ENCODE data around the gene ZSWIM4.
A peak's percentile ranks its signal among the peaks of the same experiment; 100 is the strongest.

Gene ZSWIM4

GRCh38 chr19:13814550-13814949 lies 19.3 kb downstream of the ZSWIM4 start:
- DNase-seq, result no peak

- DNase-seq, result no peak
Measured at GRCh38 chr19:13817018-13817614, 21.9 kb downstream of the ZSWIM4 start.

- no peak for DNase-seq
Measured at GRCh38 chr19:13817615-13818371, 22.6 kb downstream of the ZSWIM4 start.

- no peak for DNase-seq
Measured at GRCh38 chr19:13819238-13819637, 24.0 kb downstream of the ZSWIM4 start.

- DNase-seq, result no peak
Measured at GRCh38 chr19:13821292-13821691, 26.0 kb downstream of the ZSWIM4 start.

- DNase-seq, result no peak
Measured at GRCh38 chr19:13823256-13823655, 28.0 kb downstream of the ZSWIM4 start.

GRCh38 chr19:13823901-13824300 lies 28.7 kb downstream of the ZSWIM4 start:
- no peak for DNase-seq

- DNase-seq, result no peak
Measured at GRCh38 chr19:13824703-13825102, 29.5 kb downstream of the ZSWIM4 start.

GRCh38 chr19:13825489-13826441 lies 30.5 kb downstream of the ZSWIM4 start:
- DNase-seq, result no peak

GRCh38 chr19:13826652-13827235 lies 31.5 kb downstream of the ZSWIM4 start:
- no peak for DNase-seq

- no peak for DNase-seq
Measured at GRCh38 chr19:13827656-13828055, 32.4 kb downstream of the ZSWIM4 start.

- no peak for DNase-seq
Measured at GRCh38 chr19:13830114-13830740, 35.0 kb downstream of the ZSWIM4 start.

- DNase-seq, result no peak
Measured at GRCh38 chr19:13830741-13831536, 35.7 kb downstream of the ZSWIM4 start.

GRCh38 chr19:13831537-13832467 lies 36.6 kb downstream of the ZSWIM4 start:
- no peak for DNase-seq

- peak; percentile 93 for DNase-seq
Measured at GRCh38 chr19:13833330-13834243, 38.3 kb downstream of the ZSWIM4 start.

- no peak for DNase-seq
Measured at GRCh38 chr19:13834244-13835069, 39.2 kb downstream of the ZSWIM4 start.

GRCh38 chr19:13835791-13836723 lies 40.8 kb downstream of the ZSWIM4 start:
- DNase-seq, result no peak
